GM12875 (cell line): ENCODE results near the gene PADI1.

Source experiments
- H3K4me3 ChIP-seq: one replicate; pipeline ENCODE4 v1.5.1; 2011; ENCODE audit warnings: low read depth, low read length, control low read depth
- CTCF ChIP-seq: IDR thresholded peaks from 2 replicates; pipeline ENCODE4 v1.5.1; 2011; ENCODE audit warnings: low read depth, mild to moderate bottlenecking, control low read depth, inconsistent platforms, low read length, moderate library complexity, borderline replicate concordance; ENCODE audit not compliant: insufficient read depth

The PADI1 gene

GRCh38 chr1:17183388-17184160 is 21.4 kb upstream of the PADI1 start:
- no peak for TF ChIP-seq CTCF
- no peak overlapping the region for H3K4me3 ChIP-seq

GRCh38 chr1:17184161-17184665 is 20.7 kb upstream of the PADI1 start:
- no peak for TF ChIP-seq CTCF
- no peak overlapping the region for H3K4me3 ChIP-seq

GRCh38 chr1:17184822-17185484 is 20.0 kb upstream of the PADI1 start:
- no peak for TF ChIP-seq CTCF
- no peak overlapping the region for H3K4me3 ChIP-seq

- H3K4me3 ChIP-seq: no peak overlapping the region
- no peak for TF ChIP-seq CTCF
Measured at GRCh38 chr1:17185485-17185860, 19.5 kb upstream of the PADI1 start.

GRCh38 chr1:17186216-17186909 is 18.6 kb upstream of the PADI1 start:
- no peak for TF ChIP-seq CTCF
- H3K4me3 ChIP-seq: no peak overlapping the region

- no peak for TF ChIP-seq CTCF
- no peak overlapping the region for H3K4me3 ChIP-seq
Measured at GRCh38 chr1:17187051-17187450, 17.9 kb upstream of the PADI1 start.

GRCh38 chr1:17188217-17188616 is 16.7 kb upstream of the PADI1 start:
- H3K4me3 ChIP-seq: no peak overlapping the region
- TF ChIP-seq CTCF: no peak
